Measurements from ENCODE around the gene TDRD7. TPM values are rescaled to one million over a fixed set of nuclear protein-coding genes. Genes with fewer than 3 reads are reported as not detected.
A peak's percentile ranks its signal among the peaks of the same experiment; 100 is the strongest.

Gene TDRD7
- total RNA-seq, 1 donor from 2014 or later, result 14.7 TPM

GRCh38 chr9:97502984-97503861 is 91.3 kb downstream of the TDRD7 start:
- Mint-ChIP-seq H3K4me3 (peak overlapping the region; percentile 77), H3K36me3 (ENCODE audit: low read depth) (no peaks in the 10 kb centered on the region), H3K4me1 (peaks cover 21% of the 10 kb centered on the region), H3K27me3 (peaks cover 29% of the 10 kb centered on the region), H3K9me3 (no peaks in the 10 kb centered on the region), H3K27ac (no peak overlapping the region)
- intact Hi-C loops (cut with micrococcal nuclease), result no loop called here
- DNase-seq, result no peak
- no peak for ATAC-seq (ENCODE audit: low read depth)
- ChIA-PET CTCF (interaction anchor here (1.9 kb wide), 1 partner anchor 8 kb away, joined by 6 read pairs; no protein-coding TSS in a partner anchor), POLR2A (interaction anchor here (0.5 to 1.8 kb wide), 3 partner anchors 8 to 128 kb away, joined by 3 to 7 read pairs (median 4); no protein-coding TSS in a partner anchor)
- no peak for TF ChIP-seq CTCF (IDR thresholded peaks at IDR 0.05)

GRCh38 chr9:97503862-97504210 is 91.9 kb downstream of the TDRD7 start:
- ChIA-PET CTCF (no interaction called here), POLR2A (no interaction called here)
- TF ChIP-seq CTCF (IDR thresholded peaks at IDR 0.05), result no peak
- Mint-ChIP-seq H3K4me3 (no peak overlapping the region), H3K9me3 (no peaks in the 10 kb centered on the region), H3K27me3 (peaks cover 31% of the 10 kb centered on the region), H3K27ac (no peak overlapping the region), H3K36me3 (ENCODE audit: low read depth) (no peaks in the 10 kb centered on the region), H3K4me1 (peaks cover 21% of the 10 kb centered on the region)
- no peak for DNase-seq
- intact Hi-C loops (cut with micrococcal nuclease), result no loop called here
- no peak for ATAC-seq (ENCODE audit: low read depth)

- ATAC-seq (ENCODE audit: low read depth), result no peak
- POLR2A ChIA-PET, result no interaction called here
- TF ChIP-seq CTCF (IDR thresholded peaks at IDR 0.05), result no peak
- intact Hi-C loops (cut with micrococcal nuclease), result no loop called here
- H3K36me3 Mint-ChIP-seq (ENCODE audit: low read depth), result no peaks in the 10 kb centered on the region
- peaks cover 21% of the 10 kb centered on the region for H3K4me1 Mint-ChIP-seq
- H3K27me3 Mint-ChIP-seq, result peaks cover 29% of the 10 kb centered on the region
- H3K9me3 Mint-ChIP-seq, result no peaks in the 10 kb centered on the region
- no peak overlapping the region for H3K4me3 Mint-ChIP-seq
- no peak overlapping the region for H3K27ac Mint-ChIP-seq
- CTCF ChIA-PET, result no interaction called here
- no peak for DNase-seq
Observed at GRCh38 chr9:97504381-97505216, 92.7 kb downstream of the TDRD7 start.

GRCh38 chr9:97505845-97506244 is 93.9 kb downstream of the TDRD7 start:
- ChIA-PET CTCF (no interaction called here), POLR2A (no interaction called here)
- peaks cover 22% of the 10 kb centered on the region for H3K27me3 Mint-ChIP-seq
- no peaks in the 10 kb centered on the region for H3K9me3 Mint-ChIP-seq
- H3K4me1 Mint-ChIP-seq, result peaks cover 20% of the 10 kb centered on the region
- intact Hi-C loops (cut with micrococcal nuclease), result no loop called here
- no peak for ATAC-seq (ENCODE audit: low read depth)
- DNase-seq, result no peak
- H3K36me3 Mint-ChIP-seq (ENCODE audit: low read depth), result no peaks in the 10 kb centered on the region
- no peak for TF ChIP-seq CTCF (IDR thresholded peaks at IDR 0.05)
- H3K27ac Mint-ChIP-seq, result no peak overlapping the region
- no peak overlapping the region for H3K4me3 Mint-ChIP-seq

- no peak overlapping the region for H3K27ac Mint-ChIP-seq
- ChIA-PET CTCF (no interaction called here), POLR2A (no interaction called here)
- H3K4me1 Mint-ChIP-seq, result peaks cover 20% of the 10 kb centered on the region
- intact Hi-C loops (cut with micrococcal nuclease), result no loop called here
- H3K36me3 Mint-ChIP-seq (ENCODE audit: low read depth), result no peaks in the 10 kb centered on the region
- no peaks in the 10 kb centered on the region for H3K9me3 Mint-ChIP-seq
- TF ChIP-seq CTCF (IDR thresholded peaks at IDR 0.05), result no peak
- DNase-seq (no peak), ATAC-seq (ENCODE audit: low read depth) (no peak)
- peaks cover 19% of the 10 kb centered on the region for H3K27me3 Mint-ChIP-seq
- no peak overlapping the region for H3K4me3 Mint-ChIP-seq
Observed at GRCh38 chr9:97506306-97506705, 94.4 kb downstream of the TDRD7 start.
